HG02852 (cell line): Measurements from ENCODE around the gene BEST4.
"Not testable (repeated sequence)": the region's sequence is repeated elsewhere in the genome, so short reads cannot be mapped to it uniquely, and the experiment has no call there.

Experiments
- ATAC-seq: cut with Tn5 transposase; IDR thresholded peaks from one replicate; pipeline ENCODE4 v1.9.1; 2021; ENCODE audit warnings: mild to moderate bottlenecking, moderate library complexity; ENCODE audit not compliant: unreplicated experiment

BEST4 gene

GRCh38 chr1:44778705-44779576, 9.0 kb downstream of the BEST4 start:
- no peak for ATAC-seq

- ATAC-seq, result no peak
Observed at GRCh38 chr1:44777969-44778635, 9.9 kb downstream of the BEST4 start.

GRCh38 chr1:44777547-44777946, 10.4 kb downstream of the BEST4 start:
- no peak for ATAC-seq

- ATAC-seq, result no peak
Observed at GRCh38 chr1:44776730-44777068, 11.3 kb downstream of the BEST4 start.

GRCh38 chr1:44775930-44776729, 11.8 kb downstream of the BEST4 start:
- peak; percentile 21 for ATAC-seq

- ATAC-seq, result peak; percentile 75
Observed at GRCh38 chr1:44775078-44775929, 12.7 kb downstream of the BEST4 start, which contains the start of gene RPS8. Gene RPS8, plus strand, starts transcription at chr1:44775540. Its CDS starts 57 bp downstream, at chr1:44775597.

- ATAC-seq, result not testable (repeated sequence)
Observed at GRCh38 chr1:44766421-44766820, 21.5 kb downstream of the BEST4 start.

GRCh38 chr1:44760876-44761275, 27.1 kb downstream of the BEST4 start:
- no peak for ATAC-seq

- no peak for ATAC-seq
Observed at GRCh38 chr1:44759077-44759476, 28.9 kb downstream of the BEST4 start.

- peak; percentile 64 for ATAC-seq
Observed at GRCh38 chr1:44757420-44757819, 30.6 kb downstream of the BEST4 start.

GRCh38 chr1:44747878-44748277, 40.1 kb downstream of the BEST4 start:
- ATAC-seq, result no peak

- ATAC-seq, result no peak
Observed at GRCh38 chr1:44743211-44743610, 44.8 kb downstream of the BEST4 start.

- no peak for ATAC-seq
Observed at GRCh38 chr1:44740179-44740617, 47.8 kb downstream of the BEST4 start.

- ATAC-seq, result peak; percentile 96
Observed at GRCh38 chr1:44739307-44740178, 48.4 kb downstream of the BEST4 start, which contains the start of gene KIF2C. Gene KIF2C, plus strand, starts transcription at chr1:44739837. Its CDS starts 96 bp downstream, at chr1:44739933.

- not testable (repeated sequence) for ATAC-seq
Observed at GRCh38 chr1:44738953-44739306, 49.0 kb downstream of the BEST4 start.

GRCh38 chr1:44735992-44736391, 52.0 kb downstream of the BEST4 start:
- no peak for ATAC-seq

- no peak for ATAC-seq
Observed at GRCh38 chr1:44733784-44734183, 54.2 kb downstream of the BEST4 start.
